Measurements from ENCODE around the gene AUNIP.

Gene AUNIP, protein sequence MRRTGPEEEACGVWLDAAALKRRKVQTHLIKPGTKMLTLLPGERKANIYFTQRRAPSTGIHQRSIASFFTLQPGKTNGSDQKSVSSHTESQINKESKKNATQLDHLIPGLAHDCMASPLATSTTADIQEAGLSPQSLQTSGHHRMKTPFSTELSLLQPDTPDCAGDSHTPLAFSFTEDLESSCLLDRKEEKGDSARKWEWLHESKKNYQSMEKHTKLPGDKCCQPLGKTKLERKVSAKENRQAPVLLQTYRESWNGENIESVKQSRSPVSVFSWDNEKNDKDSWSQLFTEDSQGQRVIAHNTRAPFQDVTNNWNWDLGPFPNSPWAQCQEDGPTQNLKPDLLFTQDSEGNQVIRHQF

DNA sequence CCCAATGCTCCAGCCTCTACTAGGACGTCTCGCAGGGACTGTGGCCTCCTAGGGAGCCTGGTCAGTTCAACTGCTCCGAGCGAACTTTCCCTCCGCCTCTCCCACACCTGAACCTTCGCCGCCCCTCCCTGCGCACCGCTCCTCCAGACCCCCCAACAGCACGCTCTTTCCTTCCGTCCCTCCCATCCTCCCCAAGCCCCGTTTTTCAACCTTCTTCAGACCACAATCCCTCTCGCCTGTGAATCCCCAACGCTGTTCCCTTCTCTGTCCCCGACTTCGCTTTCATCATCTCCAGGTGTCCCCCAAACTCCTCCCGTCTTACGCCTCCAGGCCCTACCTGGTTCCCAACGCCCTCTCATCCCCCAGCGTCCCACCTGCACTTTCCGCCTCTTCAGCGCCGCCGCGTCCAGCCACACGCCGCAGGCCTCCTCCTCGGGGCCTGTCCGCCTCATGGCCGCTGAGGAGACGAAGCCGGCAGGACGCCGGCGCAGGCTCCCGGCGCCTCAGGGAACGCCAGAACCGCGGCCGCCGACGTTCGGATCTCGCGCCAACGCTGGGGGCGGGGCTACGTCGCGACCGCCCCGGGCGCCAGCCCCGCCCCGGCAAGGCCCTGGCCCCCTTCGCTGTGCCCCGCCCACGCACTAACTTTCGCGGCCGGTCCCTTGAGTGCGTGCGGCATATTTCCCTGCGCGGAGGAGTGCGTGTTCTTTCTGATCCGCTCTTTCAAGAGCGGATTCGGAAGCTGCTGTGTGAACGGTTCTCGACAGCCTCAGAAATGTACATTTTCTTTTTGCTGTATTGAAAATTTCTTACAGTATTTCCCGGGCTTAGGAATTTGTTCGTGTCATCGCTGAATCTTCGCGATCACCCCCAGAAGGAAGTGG, at the start of gene AUNIP:
TSS of gene AUNIP (minus strand) at position 552 of the 884 bp plus-strand sequence. CDS start at position 452, 100 bp downstream.
- peak; percentile 91 to 93 for DNase-seq (ENCODE audit: low read depth in 2 of 2)

DNA sequence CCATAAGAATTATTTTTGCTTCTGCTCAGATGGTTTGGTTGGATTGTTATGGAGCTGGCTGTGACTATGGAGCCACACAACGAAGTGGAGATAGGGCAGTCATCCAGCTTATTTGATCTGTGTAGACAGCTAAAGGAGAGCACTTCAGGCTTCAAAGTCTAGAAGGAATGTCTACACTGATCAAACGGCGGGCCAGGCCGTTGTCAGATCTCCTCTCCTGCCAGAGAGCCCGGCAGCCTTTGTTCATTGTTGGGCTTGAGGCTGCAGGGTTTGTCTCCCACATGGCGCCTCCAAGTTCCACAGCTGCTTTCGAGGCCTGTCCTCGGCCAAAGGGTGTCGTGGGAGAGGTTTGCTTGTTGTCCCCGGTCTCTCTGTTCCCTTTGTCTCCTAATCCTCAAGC, 49.8 kb upstream of the AUNIP start:
- DNase-seq (ENCODE audit: low read depth in 2 of 2), result no peak

DNA sequence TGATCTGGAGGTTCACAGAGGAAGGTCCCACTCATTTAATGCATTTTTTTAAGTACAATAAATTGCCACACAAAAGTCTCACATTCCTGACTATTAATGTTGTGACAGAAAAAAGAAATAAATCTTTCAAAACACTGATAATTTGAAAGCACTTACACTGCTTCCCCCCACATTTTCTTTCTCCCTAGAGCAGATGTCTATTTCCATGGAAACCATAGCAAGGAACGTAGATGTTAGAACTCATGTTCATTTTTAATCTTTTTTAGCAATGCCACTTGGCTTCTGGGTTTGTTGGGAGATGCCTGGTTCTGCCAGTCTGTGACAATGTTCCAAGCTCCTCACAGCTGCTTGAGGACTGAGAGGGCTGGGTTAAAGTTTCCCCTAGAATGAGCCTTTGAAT, 48.9 kb upstream of the AUNIP start:
- no peak for DNase-seq (ENCODE audit: low read depth in 2 of 2)

DNA sequence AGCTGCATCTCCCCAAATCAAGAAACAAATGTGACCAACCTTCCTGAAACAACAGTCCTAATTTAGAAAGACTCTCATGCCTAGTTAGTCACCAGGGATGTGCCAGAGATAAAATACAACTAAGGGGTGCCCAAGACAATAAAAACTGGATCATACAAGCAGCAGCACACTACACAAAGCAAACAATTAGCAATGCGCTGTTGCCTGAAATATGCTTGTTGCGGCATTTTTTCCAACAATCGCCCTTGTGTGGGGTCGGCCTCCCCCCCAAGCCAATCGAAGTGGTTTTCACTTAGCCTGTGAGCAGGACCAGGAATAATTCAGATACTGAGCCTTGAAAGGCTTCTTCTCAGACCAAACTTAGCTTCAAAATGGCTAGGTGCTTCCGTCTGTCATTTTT, 48.3 kb upstream of the AUNIP start:
- no peak for DNase-seq (ENCODE audit: low read depth in 2 of 2)

DNA sequence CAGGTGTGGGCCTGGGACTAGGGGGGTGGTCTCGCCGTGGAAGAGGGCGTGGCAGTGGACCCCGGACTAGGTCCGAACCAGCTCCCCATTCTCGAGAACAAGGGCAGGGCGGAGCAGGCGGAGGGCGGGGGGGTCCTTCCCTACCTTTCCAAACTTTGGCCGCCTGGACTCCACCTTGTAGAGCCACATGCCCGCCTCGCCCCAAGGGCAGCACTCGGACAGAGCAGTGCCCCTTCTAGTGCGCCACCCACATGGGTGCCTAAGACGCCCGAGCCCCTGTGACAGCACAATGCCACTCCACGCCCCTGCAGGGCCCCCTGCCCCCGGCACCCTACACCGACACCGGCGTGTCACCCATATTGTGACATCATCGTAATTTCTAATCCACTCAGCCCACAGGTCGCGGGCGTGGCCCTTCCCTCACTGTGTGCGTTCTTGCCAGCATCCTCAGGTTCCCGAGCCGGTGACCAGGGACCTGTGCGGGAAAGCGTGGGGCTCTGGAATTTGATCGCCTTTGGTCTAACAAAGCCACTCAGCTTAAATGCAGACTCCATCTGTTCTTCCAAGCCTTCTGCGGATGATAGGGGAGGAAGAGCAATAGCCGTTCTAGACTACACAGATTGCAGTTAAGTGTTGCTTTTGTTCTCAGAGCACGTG, 47.5 kb upstream of the AUNIP start:
- DNase-seq (ENCODE audit: low read depth in 2 of 2), result peak; percentile 15 to 17

DNA sequence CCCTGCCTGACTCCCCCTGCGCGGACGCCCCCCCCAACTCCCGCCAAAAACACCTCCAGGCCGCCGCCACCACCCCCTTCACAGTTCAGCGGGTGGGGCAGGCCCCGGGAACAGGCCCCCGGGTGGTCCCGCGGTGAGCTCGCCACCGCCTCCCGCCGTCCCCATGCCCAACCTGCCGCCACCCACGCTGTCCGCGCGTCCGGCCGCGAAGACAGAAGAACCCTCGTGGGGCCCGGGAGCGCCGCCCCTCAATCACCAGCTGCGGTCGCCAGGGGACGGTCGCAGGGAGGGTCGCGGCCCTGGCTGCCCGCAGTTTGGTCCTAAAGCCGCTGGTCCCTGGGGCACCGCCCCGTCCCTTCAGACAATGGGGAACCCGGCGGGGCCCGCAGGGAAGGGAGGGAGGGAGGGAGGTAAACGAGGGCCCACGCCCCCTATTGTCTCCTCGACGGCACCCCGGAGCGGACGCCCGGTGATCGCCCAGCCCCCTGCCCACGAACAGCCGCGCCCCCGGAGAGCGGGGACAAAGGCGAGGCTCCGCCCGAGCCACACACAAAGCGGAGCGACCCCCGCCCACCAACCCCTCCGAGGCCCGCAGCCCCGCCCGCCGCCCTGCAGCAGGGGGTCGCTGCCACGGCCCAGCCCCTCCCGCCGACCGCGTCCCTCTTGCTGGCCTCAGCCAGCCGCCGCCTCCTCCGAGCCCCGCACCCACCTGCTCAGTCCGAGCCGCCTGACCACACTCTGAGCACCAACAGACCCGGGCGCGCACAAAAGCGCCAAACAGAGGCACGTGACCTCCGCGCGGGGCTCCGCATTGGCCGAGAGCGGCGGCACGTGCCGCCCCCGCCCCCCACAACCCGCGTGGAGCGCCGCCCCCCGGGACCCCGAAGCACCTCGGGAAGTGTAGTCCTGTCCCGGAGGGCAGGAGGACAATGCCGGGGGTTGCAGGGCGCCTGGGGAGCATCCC, 46.7 kb upstream of the AUNIP start, which contains the start of gene STMN1:
TSS of gene STMN1 (minus strand) at position 740 of the 964 bp plus-strand sequence. CDS start 1,743 bp downstream, outside the sequence.
- peak; percentile 84 to 90 for DNase-seq (ENCODE audit: low read depth in 2 of 2)

DNA sequence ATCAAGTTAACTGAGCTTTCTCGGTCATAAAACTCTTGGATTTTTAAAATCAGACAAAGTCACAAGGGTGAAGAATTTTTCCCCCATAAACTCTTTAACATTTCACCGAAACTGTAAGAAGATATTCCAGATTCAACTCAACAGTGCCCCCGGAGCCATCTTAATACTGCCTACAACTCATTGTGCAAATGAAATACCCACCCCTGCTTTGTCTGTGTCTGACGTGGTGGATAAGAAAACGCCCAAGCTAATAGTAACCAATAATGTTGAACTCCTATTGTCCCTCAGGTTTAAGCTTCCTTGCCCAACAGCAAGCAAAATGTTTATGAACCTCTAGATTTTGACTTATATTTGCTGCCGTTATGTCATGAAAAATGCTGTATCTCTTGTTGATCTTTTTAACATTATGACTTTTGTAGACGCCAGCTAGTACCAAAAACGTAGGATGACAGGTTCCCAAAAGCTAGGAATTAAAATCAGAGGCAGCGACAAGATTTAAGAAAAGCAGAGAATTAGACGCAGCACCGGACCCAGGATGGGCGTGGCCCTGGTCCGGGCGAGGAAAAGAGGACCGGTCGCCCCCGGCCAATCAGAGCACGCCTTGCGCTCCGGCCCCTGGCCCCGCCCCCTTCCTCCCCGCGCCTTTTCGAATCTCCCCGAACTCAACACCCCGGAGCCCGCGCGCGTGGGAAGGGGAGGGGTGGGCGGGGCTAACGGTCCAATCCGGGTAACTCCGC, 45.9 kb upstream of the AUNIP start:
- peak; percentile 89 to 95 for DNase-seq (ENCODE audit: low read depth in 2 of 2)

DNA sequence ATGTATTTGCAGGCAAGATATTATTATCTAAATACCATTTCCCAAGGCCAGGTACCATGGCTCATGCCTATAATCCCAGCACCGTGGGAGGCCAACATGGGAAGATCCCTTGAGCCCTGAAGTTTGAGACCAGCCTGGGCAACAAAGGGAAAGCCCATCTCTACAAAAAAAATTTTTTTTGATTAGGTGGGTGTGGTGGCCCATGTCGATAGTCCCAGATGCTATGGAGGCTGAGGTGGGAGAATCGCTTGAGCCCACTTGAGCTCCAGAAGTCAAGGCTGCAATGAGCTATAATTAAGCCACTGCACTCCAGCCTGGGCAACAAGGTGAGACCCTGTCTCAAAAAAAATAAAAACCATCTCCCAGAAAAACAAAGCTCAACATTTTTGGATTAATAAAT, 44.7 kb upstream of the AUNIP start:
- DNase-seq (ENCODE audit: low read depth in 2 of 2), result no peak

DNA sequence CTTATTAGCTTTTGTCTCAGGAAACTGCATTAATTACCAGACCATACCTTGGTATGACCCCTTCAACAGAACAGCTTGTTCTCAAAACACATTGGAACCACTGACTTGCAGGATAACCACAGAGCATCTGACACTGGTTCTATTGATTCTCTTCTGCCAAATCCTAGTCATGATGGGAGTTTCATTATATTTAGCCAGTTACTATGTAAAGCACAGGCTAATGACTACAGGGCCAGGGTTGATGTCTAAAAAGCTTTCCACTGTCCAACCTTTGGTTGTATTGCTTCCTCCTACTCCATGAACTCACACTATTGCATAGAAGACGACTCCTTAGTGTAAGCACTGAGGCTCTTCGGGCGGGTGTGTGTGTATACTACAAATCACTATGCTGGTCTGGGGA, 43.2 kb upstream of the AUNIP start:
- DNase-seq (ENCODE audit: low read depth in 2 of 2), result no peak

DNA sequence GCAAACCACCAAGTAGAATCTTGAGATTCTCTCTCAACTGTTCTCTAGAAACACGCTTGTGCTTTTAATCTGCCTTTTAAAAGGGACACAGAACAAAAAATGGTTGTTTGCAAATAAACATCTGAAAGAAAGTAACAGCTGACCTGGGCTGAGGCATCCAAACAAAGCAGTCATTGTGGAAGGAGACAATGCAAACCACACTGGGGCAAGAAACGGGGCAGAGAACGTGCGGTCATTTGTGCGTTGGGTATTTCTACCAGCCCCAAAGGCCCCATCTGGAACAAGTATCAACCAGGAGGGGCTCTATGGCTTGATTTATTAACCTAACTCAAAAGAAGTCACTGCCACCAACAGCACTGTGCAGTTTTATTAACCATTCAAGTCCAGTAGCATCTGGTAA, 41.0 kb upstream of the AUNIP start:
- no peak for DNase-seq (ENCODE audit: low read depth in 2 of 2)

DNA sequence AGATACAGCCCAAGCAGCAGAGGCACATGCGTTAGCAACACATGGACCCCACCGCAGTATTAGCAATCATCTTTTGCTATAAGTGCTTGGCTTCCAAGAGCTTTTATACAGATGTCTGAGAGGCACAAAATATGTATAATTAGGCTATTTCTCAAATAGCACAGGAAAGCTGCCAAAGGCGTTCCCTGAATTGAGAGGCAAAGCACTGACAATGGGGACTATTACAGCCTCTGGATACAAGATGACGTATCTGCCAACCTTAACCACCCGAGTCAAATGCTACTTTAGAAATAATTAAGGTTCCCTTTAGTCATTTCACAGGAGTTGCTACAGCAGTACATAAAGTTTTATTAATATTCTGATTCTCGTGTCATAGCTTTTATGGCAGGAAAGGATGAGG, 40.5 kb upstream of the AUNIP start:
- DNase-seq (ENCODE audit: low read depth in 2 of 2), result no peak

DNA sequence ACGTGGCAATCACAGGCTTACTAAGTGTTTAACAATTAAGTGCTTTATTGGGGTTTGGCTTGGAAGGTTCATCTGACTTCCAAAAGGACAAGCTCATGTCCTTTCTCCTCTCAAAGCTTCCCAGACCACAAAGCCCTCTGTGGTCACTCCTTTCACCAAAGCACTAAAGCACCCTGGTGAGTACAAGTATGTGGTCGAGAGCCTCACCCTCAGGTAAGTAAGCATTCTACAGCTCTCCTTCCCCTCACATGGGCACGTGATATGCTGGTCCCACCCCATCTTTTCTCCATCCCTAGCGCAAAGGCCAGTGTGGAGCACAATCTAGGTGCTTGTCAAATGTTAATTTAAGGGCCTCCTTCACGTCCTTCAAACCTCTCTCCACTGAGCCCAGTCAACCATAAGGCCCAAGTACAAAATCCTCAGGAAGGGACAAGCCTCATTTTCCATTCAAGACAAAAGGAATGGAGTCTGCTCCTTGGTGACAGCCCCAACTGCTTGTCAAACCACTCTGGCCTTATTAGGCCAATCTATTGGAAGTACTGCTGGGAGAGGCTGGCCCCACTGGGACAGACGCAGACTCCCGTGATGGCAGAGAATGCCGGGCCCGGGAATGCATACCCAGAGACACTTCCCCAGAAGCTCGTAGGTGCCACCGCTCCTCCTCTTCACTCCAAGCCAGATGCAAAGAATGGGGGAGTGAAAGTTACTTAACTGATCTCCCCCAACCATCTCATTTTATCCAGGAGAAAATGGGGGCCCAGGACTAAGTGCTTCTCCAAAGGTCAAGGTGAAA, 39.2 kb upstream of the AUNIP start:
- no peak for DNase-seq (ENCODE audit: low read depth in 2 of 2)

DNA sequence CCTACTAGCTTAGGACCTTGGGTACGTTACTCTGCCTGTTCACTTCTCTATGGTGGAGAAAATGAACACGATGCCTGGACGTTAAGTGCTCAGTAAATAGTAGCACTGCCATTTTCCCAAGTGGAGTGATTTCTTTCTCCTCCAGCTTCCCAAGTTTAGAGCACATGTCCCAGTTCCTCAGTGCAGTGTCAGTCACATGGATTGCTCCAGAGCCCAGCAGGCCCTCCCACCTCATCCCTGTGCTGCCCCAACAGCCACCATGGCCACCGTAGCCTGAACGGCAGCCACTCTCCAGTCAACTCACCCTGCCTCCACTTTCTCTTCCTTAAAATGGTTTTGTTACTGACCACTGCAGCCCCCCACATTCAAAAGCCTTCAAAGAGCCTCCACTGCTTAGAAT, 38.5 kb upstream of the AUNIP start:
- DNase-seq (ENCODE audit: low read depth in 2 of 2), result no peak

DNA sequence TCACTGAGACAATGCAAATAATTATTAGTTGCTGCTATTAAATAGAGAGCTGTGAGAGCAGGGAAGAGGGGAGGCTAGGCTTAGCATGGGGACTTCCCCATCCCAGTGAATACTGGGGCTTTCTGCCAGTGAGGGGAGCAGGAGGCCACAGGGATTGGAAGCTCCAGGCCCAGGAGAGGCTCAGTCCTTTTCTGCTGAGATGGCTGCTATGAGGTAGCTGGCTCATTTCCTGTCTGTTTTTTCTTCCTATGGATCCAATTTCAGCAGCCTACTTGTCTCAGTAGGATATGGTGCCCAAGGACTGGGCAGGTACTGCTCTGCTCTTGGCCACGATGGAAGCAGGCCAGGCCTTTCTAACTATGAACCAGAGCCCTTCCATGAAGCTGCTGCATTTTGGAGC, 37.0 kb upstream of the AUNIP start:
- DNase-seq (ENCODE audit: low read depth in 2 of 2), result no peak

DNA sequence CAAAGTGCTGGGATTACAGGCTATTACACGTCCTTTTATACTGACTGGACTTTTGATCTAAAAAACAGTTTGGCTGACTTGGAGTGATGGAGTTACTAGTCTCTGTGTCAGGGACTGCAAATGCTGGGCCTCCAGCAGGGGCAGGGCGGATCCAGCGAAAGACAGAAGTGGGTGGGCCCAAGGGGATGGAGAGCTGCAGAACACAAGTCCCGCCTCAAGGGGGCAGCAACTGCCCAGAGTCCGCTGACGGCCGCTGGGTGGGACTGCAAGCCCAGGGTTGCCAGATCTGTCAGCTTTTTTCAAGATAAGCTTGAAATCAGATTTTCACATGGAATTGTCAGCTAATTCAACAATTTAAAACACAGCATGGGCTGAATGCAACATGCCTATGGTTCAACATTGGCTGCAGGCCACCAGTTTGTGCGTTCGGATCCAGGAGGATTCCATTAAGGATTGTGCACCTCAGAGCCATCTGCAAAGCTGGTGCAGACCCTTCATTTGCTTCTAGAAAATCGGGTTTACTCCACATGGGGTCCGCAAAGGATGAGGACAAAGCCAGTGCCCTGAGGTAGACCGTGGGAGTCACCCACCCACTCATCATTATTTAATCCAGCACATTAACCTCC, 36.2 kb upstream of the AUNIP start:
- peak; percentile 79 to 84 for DNase-seq (ENCODE audit: low read depth in 2 of 2)

DNA sequence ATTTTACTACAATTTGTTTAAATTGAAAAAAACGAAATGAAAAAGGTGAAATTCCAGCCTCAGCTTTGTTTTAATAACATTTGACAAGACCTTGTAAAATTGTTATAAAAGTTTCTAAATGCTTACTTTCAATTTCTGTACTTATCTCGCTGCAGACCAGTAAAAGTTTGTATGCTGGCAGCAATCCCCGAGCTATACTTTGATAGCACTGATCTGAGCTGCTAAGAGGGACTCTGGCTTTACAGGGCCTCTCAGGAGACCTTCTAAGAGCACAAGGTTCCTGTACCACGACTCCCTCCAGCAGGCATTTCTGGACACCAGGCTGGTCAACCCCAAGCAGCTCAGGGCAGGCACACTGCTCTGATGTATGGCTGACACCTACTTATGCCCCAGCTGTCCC, 33.9 kb upstream of the AUNIP start:
- DNase-seq (ENCODE audit: low read depth in 2 of 2), result no peak

DNA sequence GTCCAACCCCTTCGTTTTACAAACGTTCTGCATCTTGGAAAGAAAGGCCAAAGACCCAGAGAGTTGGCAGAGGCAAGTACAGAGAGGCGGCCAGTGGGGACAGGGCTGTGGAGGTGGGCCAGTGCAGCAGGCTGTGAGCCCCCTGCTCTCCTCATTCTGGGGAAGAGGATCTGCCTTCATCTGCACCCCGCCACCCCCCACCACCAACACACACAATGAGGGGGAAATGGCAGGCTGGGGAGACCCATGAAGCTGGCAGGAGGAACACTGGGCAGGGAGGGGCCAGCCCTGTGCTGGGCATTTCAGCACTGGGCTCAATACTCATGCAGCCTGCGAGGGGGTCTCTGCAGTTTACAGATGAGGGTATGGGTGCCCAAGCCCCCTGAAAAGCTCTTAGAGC, 32.3 kb upstream of the AUNIP start:
- DNase-seq (ENCODE audit: low read depth in 2 of 2), result no peak

DNA sequence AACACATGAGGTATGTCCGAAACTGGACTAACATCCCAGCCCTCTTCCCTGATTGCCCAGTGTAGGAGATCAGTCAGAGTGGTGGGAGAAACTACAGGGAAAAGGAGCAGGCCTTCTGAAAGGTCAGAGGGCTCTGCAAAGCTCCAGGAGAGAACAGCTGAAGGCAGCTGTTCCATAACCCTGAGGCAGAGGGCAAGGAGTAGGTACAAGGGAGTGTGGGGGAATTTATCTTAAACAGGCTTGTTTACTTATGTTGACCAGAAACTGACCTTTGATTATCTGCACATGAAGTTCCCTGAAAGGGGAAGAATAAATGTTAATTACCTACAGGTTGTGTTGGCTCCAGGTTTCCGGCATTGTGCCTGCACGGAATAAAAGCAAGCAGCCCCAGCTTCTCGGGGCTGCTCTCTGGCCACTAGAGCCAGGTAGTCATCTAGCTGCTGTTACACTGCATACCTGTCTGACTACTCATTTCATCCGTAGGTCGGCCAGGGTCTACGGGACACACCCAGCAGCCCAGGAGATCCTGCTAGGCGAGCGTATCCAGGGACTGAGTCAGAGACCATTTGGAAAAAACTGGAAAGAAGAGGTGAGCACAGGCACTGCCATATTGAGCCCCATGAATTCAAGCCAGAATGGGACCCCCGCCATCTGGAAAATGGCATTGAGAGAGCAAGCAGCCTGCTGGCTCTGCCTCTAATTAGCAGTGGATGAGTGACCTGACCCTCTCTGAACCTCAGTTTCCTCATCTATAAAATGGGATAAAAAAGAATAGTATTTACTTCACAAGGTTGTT, 31.2 kb upstream of the AUNIP start:
- no peak for DNase-seq (ENCODE audit: low read depth in 2 of 2)

Measured in stimulated activated CD4-positive, alpha-beta T cell treated with anti-CD3 and anti-CD28 coated beads, Interleukin-1b, Interleukin-23, amount 100 ng/mL, for 4 hours (primary cell).